Cardiac fibroblast (primary cell): ENCODE data around the gene CCNQ.
A peak's percentile ranks its signal among the peaks of the same experiment; 100 is the strongest.

Experiments
- DNase-seq, 2 donors: peaks; one replicate each; pipeline versions ENCODE4 v3.0.0 to v3.0.0-alpha.2; 2010; ENCODE audit warnings: low read depth in 2 of 2
- H3K4me3 ChIP-seq, 2 donors: replicated peaks in 1 of 2; 1 replicate in 1 of 2; 2 replicates in 1 of 2; pipeline ENCODE4 v1.5.1; 2011; ENCODE audit warnings: low read depth in 2 of 2, low read length in 2 of 2, mild to moderate bottlenecking in 2 of 2, moderate library complexity in 1 of 2
- TF ChIP-seq, protein P1 (sequence below): IDR thresholded peaks from one replicate; pipeline ENCODE4 v1.5.1; 2011; ENCODE audit warnings: low read depth, mild to moderate bottlenecking, low read length, inconsistent platforms

CCNQ gene

DNA sequence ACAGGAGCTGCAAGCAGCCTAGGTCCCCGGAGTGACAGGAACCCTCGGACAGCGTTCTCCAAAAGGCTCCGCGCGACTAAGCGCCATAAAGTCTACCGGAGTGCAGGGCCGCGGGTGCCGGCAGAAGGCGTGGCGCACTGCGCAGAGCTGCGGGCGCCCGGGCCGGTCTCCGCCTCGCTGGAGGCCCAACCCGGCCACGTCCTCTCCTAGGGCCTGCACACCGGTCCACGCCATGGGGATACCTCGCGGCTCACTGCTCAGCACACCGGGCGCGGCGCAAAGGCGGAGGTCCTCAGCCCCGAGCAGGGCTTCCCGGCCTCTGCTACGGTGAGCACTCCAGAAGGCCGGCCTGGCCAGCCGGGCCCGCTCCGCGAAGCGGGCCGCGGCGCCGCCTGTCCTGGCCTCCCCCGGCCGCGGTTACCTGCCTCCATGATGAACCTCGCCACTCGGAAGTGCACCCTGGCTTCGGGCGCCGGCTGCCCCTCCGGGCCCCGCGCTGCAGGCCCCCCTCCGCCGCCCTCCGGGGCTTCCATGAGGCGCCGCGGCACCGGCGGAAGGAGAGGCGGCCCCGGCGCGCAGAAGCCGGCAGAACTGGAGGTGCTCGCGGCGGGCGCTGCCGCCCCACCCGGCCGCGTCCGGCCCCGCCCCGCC, at the start of gene CCNQ:
CCNQ (minus strand) TSS at position 599 of the 651 bp plus-strand sequence; CDS start at position 533, 66 bp downstream.
- peak within 1 kb of the TSS; percentile 67 to 68 for H3K4me3 ChIP-seq
- TF ChIP-seq, protein P1, sequence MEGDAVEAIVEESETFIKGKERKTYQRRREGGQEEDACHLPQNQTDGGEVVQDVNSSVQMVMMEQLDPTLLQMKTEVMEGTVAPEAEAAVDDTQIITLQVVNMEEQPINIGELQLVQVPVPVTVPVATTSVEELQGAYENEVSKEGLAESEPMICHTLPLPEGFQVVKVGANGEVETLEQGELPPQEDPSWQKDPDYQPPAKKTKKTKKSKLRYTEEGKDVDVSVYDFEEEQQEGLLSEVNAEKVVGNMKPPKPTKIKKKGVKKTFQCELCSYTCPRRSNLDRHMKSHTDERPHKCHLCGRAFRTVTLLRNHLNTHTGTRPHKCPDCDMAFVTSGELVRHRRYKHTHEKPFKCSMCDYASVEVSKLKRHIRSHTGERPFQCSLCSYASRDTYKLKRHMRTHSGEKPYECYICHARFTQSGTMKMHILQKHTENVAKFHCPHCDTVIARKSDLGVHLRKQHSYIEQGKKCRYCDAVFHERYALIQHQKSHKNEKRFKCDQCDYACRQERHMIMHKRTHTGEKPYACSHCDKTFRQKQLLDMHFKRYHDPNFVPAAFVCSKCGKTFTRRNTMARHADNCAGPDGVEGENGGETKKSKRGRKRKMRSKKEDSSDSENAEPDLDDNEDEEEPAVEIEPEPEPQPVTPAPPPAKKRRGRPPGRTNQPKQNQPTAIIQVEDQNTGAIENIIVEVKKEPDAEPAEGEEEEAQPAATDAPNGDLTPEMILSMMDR: no peak
- peak; percentile 24 to 34 for DNase-seq

DNA sequence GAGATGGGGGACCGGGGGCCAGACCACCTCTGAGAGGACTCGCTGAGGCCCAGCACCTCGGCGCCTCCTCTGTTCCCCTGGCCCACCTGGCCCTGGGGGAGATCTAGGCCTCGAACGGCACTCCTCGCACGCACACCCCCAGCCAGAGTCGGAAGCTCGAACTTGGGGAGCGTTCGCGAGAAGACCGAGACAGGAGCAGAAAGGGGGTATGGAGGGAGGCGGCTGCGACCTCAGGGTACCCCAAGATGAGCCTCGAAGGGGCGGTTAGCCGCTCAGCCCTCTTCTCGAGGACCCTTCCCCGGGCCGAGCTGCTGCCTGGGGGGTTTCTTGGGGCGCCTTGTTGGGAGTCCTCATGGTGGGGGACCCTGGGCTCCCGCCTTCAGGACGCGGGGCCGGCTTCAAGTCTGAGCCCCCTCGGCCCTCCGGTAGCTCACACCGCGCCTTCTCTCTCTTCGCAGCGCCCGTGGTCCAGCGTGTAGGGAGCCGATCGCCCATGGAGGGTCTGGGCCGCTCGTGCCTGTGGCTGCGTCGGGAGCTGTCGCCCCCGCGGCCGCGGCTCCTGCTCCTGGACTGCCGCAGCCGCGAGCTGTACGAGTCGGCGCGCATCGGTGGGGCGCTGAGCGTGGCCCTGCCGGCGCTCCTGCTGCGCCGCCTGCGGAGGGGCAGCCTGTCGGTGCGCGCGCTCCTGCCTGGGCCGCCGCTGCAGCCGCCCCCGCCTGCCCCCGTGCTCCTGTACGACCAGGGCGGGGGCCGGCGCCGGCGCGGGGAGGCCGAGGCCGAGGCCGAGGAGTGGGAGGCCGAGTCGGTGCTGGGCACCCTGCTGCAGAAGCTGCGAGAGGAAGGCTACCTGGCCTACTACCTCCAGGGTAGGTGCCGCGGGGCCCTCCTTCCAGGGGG, 48.8 kb upstream of the CCNQ start:
- TF ChIP-seq, protein P1: no peak
- no peak overlapping the region for H3K4me3 ChIP-seq
- DNase-seq: no peak

DNA sequence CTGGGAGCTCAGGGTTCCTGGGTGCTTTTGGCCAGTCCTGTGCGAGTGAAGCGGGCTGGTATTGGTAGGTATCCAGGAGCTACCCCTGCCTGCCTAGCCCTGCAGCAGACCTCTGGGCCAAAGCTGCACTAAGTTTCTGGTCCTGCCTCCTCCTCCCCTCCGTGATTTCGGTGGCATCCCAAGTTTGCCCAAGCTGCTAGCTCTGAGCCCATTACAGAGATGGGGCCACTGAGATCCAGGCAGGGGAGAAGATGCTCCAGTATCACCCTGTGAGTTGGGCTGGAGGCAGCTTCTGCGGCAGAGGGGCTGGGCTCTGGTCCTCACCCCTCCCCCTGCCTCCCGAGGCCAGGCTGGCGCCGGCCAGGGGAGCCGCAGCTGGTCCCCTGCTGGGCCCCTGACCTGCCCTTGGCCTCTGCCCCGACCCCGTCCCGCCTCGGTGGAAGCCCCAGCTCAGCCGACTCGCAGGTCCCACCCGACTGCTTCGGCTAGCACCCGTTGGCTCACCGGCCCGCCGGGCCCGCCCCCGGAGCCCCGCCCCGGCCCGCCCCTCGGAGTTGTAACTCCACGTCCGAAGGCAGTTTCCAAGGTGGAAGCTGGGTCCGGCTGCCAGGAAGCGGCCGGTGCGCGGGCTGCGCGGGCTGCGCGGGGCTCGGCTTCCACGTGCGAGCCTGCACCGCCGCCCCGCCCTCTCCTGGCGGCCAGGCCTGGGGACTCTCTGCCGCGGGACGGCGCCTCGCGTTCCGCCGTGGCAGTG, 47.9 kb upstream of the CCNQ start, which contains the start of gene DUSP9:
DUSP9 (plus strand) TSS at position 584 of the 754 bp plus-strand sequence. CDS start 751 bp downstream, outside the sequence.
- peak; percentile 15 to 29 for DNase-seq
- TF ChIP-seq, protein P1: no peak
- H3K4me3 ChIP-seq: no peak within 1 kb of the TSS

DNA sequence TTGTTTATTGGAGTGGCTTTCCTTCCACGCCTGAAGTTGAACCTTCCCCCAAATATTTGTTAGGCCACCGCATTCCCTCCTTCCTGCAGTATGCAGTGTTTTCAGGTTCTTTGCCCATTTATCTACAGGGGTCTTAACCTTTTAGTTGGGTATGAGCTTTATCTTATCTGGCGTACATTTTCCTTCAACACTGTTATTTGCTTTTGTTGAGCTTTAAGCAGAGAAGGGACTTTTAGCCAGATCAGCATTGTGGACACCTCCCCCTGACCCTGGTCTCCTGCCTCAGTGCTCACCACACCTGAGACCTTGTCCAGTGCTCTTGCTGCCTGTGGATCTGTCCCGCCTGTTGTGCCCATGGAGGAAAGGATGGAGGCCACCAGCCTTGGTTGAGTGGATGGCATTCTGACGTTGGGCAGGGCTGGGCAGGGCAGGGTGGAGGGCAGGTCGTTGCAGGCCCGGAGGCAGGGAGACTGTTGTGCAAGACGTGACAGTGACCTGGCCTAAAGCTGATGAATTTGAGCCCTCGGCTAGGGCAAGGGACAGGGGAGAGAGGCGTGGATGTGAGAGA, 47.1 kb upstream of the CCNQ start:
- H3K4me3 ChIP-seq: no peak overlapping the region
- DNase-seq: no peak
- TF ChIP-seq, protein P1: no peak

DNA sequence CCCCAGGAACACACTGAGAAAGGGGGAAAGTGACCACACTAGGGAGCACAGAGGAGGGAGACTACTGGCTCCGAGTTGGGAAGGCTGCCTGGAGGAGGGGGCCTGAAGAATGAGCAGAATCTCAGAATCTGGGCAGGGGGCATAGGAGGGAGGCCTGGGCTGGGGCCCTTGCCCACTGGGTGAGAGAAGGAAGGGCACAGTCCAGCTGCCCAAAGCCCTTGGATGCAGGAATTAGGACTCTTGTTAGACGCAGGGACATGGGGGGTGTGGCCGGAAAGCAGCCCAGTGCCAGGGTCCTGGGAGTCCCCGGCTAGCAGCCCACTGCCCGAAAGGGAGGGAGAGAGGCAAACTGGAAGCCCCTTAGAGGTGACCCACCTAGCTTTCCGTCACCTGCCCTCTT, 46.2 kb upstream of the CCNQ start:
- TF ChIP-seq, protein P1: no peak
- H3K4me3 ChIP-seq: no peak overlapping the region
- no peak for DNase-seq
